Measurements from ENCODE around the gene MAP2K5. TPM values are rescaled to one million over a fixed set of nuclear protein-coding genes. Genes with fewer than 3 reads are reported as not detected.

The MAP2K5 gene
- polyA plus RNA-seq, 2 of the 4 experiments (the other 2 are of a cell fraction), result 7.8 to 11.0 TPM

DNA sequence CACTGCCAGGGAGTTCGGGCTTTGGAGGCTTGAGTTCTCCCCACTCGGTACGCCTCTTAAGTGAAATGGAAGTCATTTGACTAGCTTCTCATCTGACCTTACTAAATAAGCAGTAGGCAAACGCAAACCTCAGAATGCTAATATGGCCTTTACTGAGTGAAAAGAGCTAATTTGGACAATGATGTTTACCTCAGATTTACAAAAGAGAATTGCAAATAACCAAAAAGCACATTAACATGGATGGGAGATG, 298.9 kb downstream of the MAP2K5 start:
- Histone ChIP-seq H3K4me3 (peak overlapping the region; percentile 69; the same call in 2 of the 3 replicates), H3K9me3 (no peaks in the 10 kb centered on the region), H3K27ac (peak overlapping the region; percentile 87 to 92; a peak in 4 of 6 replicates), H3K4me2 (peak overlapping the region; percentile 93), H3K4me1 (peaks cover 13% of the 10 kb centered on the region)
- ChIA-PET POLR2A (interaction anchor here (0.6 to 1.1 kb wide), 4 partner anchors 213 to 431 kb away, joined by 3 to 7 read pairs (median 4); partner anchors contain the start of gene PIAS1), CTCF (interaction anchor here (0.8 to 2.4 kb wide), 6 partner anchors 15 to 313 kb away, joined by 3 to 12 read pairs (median 3); no protein-coding TSS in a partner anchor)
- TF ChIP-seq GATA3 (IDR thresholded peaks at IDR 0.05; ENCODE audit: borderline replicate concordance), result no peak
- no peak for TF ChIP-seq ZFP36 (IDR thresholded peaks at IDR 0.05; ENCODE audit: borderline replicate concordance, partially characterized antibody)
- no peak for TF ChIP-seq NPAS2 (CRISPR knock-in tag; IDR thresholded peaks at IDR 0.05; ENCODE audit: borderline replicate concordance)
- no peak for TF ChIP-seq HOXB13 (CRISPR knock-in tag; IDR thresholded peaks at IDR 0.05; ENCODE audit: low read depth)
- TF ChIP-seq, protein P1, sequence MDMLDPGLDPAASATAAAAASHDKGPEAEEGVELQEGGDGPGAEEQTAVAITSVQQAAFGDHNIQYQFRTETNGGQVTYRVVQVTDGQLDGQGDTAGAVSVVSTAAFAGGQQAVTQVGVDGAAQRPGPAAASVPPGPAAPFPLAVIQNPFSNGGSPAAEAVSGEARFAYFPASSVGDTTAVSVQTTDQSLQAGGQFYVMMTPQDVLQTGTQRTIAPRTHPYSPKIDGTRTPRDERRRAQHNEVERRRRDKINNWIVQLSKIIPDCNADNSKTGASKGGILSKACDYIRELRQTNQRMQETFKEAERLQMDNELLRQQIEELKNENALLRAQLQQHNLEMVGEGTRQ (IDR thresholded peaks at IDR 0.05), result no peak
- TF ChIP-seq SMC3 (IDR thresholded peaks at IDR 0.05), result no peak
- no peak for TF ChIP-seq RAD21 (conservative IDR thresholded peaks at IDR 0.05 in 1 of 2, IDR thresholded peaks at IDR 0.05 in 1 of 2)
- TF ChIP-seq JUNB (IDR thresholded peaks at IDR 0.05), result no peak
- TF ChIP-seq TP53 (CRISPR knock-in tag; IDR thresholded peaks at IDR 0.05), result no peak
- no peak for TF ChIP-seq POLR2A (IDR thresholded peaks at IDR 0.05; ENCODE audit: low read length)
- TF ChIP-seq MAZ (IDR thresholded peaks at IDR 0.05; ENCODE audit: borderline replicate concordance, low read depth, low read length), result no peak
- FAIRE-seq (no peak), DNase-seq (ENCODE audit: low read depth in 1 of 2, low spot score in 1 of 2) (no peak), ATAC-seq (no peak)
- WGBS (ENCODE audit: missing lambda C conversion rate), result 78% methylated on average over 4 of the region's 4 CpGs

DNA sequence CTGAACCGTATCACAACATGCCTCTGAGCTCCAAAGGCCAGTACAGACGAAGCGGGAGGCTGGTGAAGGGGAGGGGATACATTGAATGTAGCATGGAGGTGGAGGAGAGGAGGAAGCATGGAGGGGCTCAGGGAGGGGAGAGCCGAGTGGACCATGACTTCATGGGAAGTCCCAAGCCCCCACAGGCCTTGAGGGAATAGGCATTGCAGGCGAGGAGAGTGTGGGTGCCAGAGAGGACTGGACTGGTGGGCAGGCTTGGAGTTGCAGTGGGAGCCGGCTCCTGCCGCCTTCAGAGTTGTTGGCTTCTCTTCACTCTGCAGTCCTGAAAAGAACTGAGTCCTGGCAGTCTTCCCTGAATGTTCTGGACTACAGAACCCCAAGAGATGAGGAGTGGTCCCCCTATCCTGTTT, 300.6 kb downstream of the MAP2K5 start:
- FAIRE-seq (no peak), DNase-seq (ENCODE audit: low read depth in 1 of 2, low spot score in 1 of 2) (no peak), ATAC-seq (no peak)
- no peak overlapping the region for H3K4me3 ChIP-seq
- H3K4me1 ChIP-seq, result peaks cover 13% of the 10 kb centered on the region
- H3K9me3 ChIP-seq, result no peaks in the 10 kb centered on the region
- CTCF ChIA-PET, result interaction anchor here (1.5 to 3.8 kb wide), 2 partner anchors 10 to 386 kb away, joined by 4 to 13 read pairs; no protein-coding TSS in a partner anchor
- no peak overlapping the region for H3K4me2 ChIP-seq
- TF ChIP-seq HOXA7 (CRISPR knock-in tag; IDR thresholded peaks at IDR 0.05), result no peak
- TF ChIP-seq ESRRA (IDR thresholded peaks at IDR 0.05; ENCODE audit: borderline replicate concordance, low read length), result no peak
- no peak for TF ChIP-seq HOXB5 (CRISPR knock-in tag; IDR thresholded peaks at IDR 0.05)
- no peak overlapping the region for H3K27ac ChIP-seq
- POLR2A ChIA-PET, result no interaction called here
- 86% methylated on average over 7 of the region's 7 CpGs for WGBS (ENCODE audit: missing lambda C conversion rate)

DNA sequence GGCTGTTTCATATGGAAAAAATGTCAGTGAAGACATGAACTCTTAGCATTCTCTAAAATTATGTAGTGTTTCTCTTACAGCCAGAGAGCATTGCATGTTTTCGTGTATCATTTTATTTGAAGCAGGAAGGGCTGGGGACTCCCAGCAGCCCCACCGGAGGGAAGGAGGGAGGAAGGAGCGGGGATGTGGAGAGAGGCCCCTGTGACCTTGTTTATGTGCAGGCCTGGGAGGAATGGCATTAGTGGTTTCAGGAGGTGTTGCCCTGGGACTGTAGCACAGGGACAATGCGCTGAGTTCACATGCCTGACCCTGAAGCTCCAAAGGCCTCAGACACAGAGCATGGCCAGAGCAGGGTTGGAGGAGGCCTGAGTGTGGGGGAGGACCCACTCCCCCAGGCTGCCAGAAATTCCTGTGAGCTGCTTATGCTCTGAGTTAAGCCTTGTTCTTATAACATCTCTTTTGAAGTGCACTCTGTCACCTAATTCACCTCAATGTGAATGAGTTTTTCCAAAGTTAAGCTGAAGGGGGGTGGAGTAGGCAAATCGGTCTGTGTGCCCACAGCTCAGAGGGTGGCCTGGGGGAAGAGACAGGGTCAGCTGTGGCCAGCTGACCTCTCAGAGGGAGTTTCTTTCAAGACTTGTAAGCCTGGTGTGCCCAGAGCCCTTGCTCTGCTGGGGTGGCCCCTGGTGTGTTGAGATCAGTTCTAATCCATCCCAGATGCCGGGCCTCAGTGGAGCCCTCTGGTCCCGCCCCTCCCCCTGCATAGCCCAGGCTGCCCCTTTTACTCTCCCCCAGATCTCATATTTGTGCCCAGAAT, 301.3 kb downstream of the MAP2K5 start:
- Histone ChIP-seq H3K4me1 (peaks cover 11% of the 10 kb centered on the region), H3K4me3 (no peak overlapping the region), H3K4me2 (no peak overlapping the region), H3K27ac (0 out of 6 replicates have a peak overlapping the region, but pooled peaks of 1 of the 2 experiments have one; percentile 11), H3K9me3 (no peaks in the 10 kb centered on the region)
- ChIA-PET POLR2A (no interaction called here), CTCF (interaction anchor here (1.0 to 3.8 kb wide), 7 partner anchors 8 to 527 kb away, joined by 3 to 13 read pairs (median 3); no protein-coding TSS in a partner anchor)
- DNase-seq (ENCODE audit: low read depth in 1 of 2, low spot score in 1 of 2) (no peak), FAIRE-seq (no peak), ATAC-seq (no peak)
- TF ChIP-seq TP53 (CRISPR knock-in tag; IDR thresholded peaks at IDR 0.05), result no peak
- no peak for TF ChIP-seq CBX2 (IDR thresholded peaks at IDR 0.05; ENCODE audit: borderline replicate concordance, low read depth)
- WGBS (ENCODE audit: missing lambda C conversion rate), result 79% methylated on average over 7 of the region's 7 CpGs

DNA sequence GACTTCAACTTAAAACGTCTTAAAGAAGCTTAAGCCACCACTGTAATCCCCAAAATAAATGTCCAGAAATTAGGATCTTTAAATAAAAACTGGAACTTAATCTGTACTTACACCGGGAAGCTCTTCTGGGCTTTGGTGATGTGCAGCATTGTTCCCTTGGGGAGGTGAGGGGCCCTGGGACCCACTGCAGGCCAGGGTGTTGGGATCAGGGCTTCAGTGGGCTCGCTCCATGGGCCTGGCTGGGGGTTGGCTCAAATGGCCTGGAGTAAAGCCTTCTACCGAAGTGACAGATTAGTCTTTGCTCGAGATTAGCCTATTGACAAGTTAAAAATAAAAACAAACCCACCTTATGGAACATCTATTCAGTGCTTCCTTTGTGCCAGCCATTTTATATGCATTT, 303.5 kb downstream of the MAP2K5 start:
- POLR2A ChIA-PET, result no interaction called here
- 65% methylated on average over 5 of the region's 5 CpGs for WGBS (ENCODE audit: missing lambda C conversion rate)
- Histone ChIP-seq H3K4me2 (no peak overlapping the region), H3K9me3 (no peaks in the 10 kb centered on the region), H3K27ac (no peak overlapping the region), H3K4me3 (no peak overlapping the region), H3K4me1 (peaks cover 12% of the 10 kb centered on the region)
- DNase-seq (ENCODE audit: low read depth in 1 of 2, low spot score in 1 of 2) (no peak), ATAC-seq (no peak), FAIRE-seq (no peak)
- TF ChIP-seq HOXA7 (CRISPR knock-in tag; IDR thresholded peaks at IDR 0.05), result no peak
- TF ChIP-seq BHLHE40 (IDR thresholded peaks at IDR 0.05; ENCODE audit: low read depth, low read length), result no peak
- TF ChIP-seq GATA3 (IDR thresholded peaks at IDR 0.05; ENCODE audit: borderline replicate concordance), result no peak
- CTCF ChIA-PET, result interaction anchor here (0.8 kb wide), 1 partner anchor 17 kb away, joined by 4 read pairs; no protein-coding TSS in a partner anchor
